GM21526 (cell line): Measurements from ENCODE around the gene ACBD3.

Experiments
- ATAC-seq: cut with Tn5 transposase; IDR thresholded peaks from one replicate; pipeline ENCODE4 v1.9.1; 2021; ENCODE audit warnings: moderate library complexity; ENCODE audit not compliant: unreplicated experiment, low FRiP score

The ACBD3 gene

GRCh38 chr1:226135059-226135651, 51.4 kb downstream of the ACBD3 start:
- ATAC-seq, result no peak

GRCh38 chr1:226134170-226135058, 52.1 kb downstream of the ACBD3 start:
- no peak for ATAC-seq

- no peak for ATAC-seq
These were observed 52.9 kb downstream of the ACBD3 start for GRCh38 chr1:226133504-226134123.

- ATAC-seq, result no peak
These were observed 53.6 kb downstream of the ACBD3 start for GRCh38 chr1:226132728-226133503.

GRCh38 chr1:226131639-226132038, 54.9 kb downstream of the ACBD3 start:
- no peak for ATAC-seq

GRCh38 chr1:226129230-226129629, 57.3 kb downstream of the ACBD3 start:
- ATAC-seq, result no peak

- ATAC-seq, result no peak
These were observed 58.0 kb downstream of the ACBD3 start for GRCh38 chr1:226128487-226129075.

GRCh38 chr1:226126824-226127569, 59.5 kb downstream of the ACBD3 start:
- ATAC-seq, result peak; percentile 19

GRCh38 chr1:226125831-226126230, 60.7 kb downstream of the ACBD3 start:
- no peak for ATAC-seq

- no peak for ATAC-seq
These were observed 61.4 kb downstream of the ACBD3 start for GRCh38 chr1:226125097-226125630.

GRCh38 chr1:226123591-226124471, 62.7 kb downstream of the ACBD3 start:
- ATAC-seq, result no peak

- ATAC-seq, result no peak
These were observed 63.4 kb downstream of the ACBD3 start for GRCh38 chr1:226123212-226123560.

- ATAC-seq, result peak; percentile 47
These were observed 64.7 kb downstream of the ACBD3 start for GRCh38 chr1:226121587-226122400.

GRCh38 chr1:226121049-226121586, 65.4 kb downstream of the ACBD3 start:
- ATAC-seq, result no peak

GRCh38 chr1:226120398-226120797, 66.1 kb downstream of the ACBD3 start:
- no peak for ATAC-seq

GRCh38 chr1:226119169-226119568, 67.4 kb downstream of the ACBD3 start:
- ATAC-seq, result no peak

GRCh38 chr1:226118357-226118756, 68.2 kb downstream of the ACBD3 start:
- ATAC-seq, result no peak
